Measurements from ENCODE around the gene PLXNA3. TPM values are rescaled to one million over a fixed set of nuclear protein-coding genes. Genes with fewer than 3 reads are reported as not detected.

PLXNA3 gene
- total and polyA plus RNA-seq, 10 of the 15 experiments (the other 5 are each of a cell fraction or from before 2014, with no cell fraction given): 0.26 to 26.8 (median 3.4) TPM

- Histone ChIP-seq H2AFZ (ENCODE audit: control insufficient read depth, low read depth, low read length) (no peak overlapping the region), H3K9ac (ENCODE audit: control insufficient read depth, insufficient read depth, low read length) (no peak overlapping the region), H3K9me3 (replicated peaks; ENCODE audit: control insufficient read depth, insufficient read depth, low read length) (no peaks in the 10 kb centered on the region), H3K36me3 (ENCODE audit: control insufficient read depth in 2 of 2, insufficient read depth in 2 of 2, low read length in 1 of 2) (peaks cover 0 to 5% of the 10 kb centered on the region in 2 experiments; a peak in 1 of 4 replicates), H3K79me2 (ENCODE audit: control insufficient read depth, insufficient read depth, low read length) (peaks cover 28% of the 10 kb centered on the region), H3K4me2 (ENCODE audit: control insufficient read depth, insufficient read depth) (no peak overlapping the region), H4K20me1 (ENCODE audit: control insufficient read depth, insufficient read depth) (no peaks in the 10 kb centered on the region), H3K27me3 (replicated peaks in 1 of 2; ENCODE audit: control insufficient read depth in 2 of 2, insufficient read depth in 2 of 2, low read length in 1 of 2) (no peaks in the 10 kb centered on the region), H3K4me3 (no peak overlapping the region), H3K27ac (ENCODE audit: control insufficient read depth, insufficient read depth) (no peak overlapping the region), H3K4me1 (ENCODE audit: control insufficient read depth, insufficient read depth, low read length) (0 out of 2 replicates have a peak, but pooled peaks cover 3% of the 10 kb centered on the region)
- TF ChIP-seq, protein P1, sequence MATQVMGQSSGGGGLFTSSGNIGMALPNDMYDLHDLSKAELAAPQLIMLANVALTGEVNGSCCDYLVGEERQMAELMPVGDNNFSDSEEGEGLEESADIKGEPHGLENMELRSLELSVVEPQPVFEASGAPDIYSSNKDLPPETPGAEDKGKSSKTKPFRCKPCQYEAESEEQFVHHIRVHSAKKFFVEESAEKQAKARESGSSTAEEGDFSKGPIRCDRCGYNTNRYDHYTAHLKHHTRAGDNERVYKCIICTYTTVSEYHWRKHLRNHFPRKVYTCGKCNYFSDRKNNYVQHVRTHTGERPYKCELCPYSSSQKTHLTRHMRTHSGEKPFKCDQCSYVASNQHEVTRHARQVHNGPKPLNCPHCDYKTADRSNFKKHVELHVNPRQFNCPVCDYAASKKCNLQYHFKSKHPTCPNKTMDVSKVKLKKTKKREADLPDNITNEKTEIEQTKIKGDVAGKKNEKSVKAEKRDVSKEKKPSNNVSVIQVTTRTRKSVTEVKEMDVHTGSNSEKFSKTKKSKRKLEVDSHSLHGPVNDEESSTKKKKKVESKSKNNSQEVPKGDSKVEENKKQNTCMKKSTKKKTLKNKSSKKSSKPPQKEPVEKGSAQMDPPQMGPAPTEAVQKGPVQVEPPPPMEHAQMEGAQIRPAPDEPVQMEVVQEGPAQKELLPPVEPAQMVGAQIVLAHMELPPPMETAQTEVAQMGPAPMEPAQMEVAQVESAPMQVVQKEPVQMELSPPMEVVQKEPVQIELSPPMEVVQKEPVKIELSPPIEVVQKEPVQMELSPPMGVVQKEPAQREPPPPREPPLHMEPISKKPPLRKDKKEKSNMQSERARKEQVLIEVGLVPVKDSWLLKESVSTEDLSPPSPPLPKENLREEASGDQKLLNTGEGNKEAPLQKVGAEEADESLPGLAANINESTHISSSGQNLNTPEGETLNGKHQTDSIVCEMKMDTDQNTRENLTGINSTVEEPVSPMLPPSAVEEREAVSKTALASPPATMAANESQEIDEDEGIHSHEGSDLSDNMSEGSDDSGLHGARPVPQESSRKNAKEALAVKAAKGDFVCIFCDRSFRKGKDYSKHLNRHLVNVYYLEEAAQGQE (IDR thresholded peaks at IDR 0.05; ENCODE audit: low read depth, low read length): no peak
- TF ChIP-seq, protein P2, sequence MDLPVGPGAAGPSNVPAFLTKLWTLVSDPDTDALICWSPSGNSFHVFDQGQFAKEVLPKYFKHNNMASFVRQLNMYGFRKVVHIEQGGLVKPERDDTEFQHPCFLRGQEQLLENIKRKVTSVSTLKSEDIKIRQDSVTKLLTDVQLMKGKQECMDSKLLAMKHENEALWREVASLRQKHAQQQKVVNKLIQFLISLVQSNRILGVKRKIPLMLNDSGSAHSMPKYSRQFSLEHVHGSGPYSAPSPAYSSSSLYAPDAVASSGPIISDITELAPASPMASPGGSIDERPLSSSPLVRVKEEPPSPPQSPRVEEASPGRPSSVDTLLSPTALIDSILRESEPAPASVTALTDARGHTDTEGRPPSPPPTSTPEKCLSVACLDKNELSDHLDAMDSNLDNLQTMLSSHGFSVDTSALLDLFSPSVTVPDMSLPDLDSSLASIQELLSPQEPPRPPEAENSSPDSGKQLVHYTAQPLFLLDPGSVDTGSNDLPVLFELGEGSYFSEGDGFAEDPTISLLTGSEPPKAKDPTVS (IDR thresholded peaks at IDR 0.05; ENCODE audit: low read depth, low read length): no peak
- no peak for TF ChIP-seq ZNF687 (IDR thresholded peaks at IDR 0.05)
- no peak for TF ChIP-seq HDAC2 (IDR thresholded peaks at IDR 0.05)
- no peak for TF ChIP-seq POLR2AphosphoS2 (IDR thresholded peaks at IDR 0.05; ENCODE audit: low read depth, low read length)
- in situ Hi-C loops (cut with MboI) (no loop called here), intact Hi-C loops (cut with micrococcal nuclease; ENCODE audit: unreplicated experiment) (no loop called here)
- ATAC-seq (no peak), FAIRE-seq (no peak), DNase-seq (ENCODE audit: low read depth, low spot score) (no peak)
- RAD21 ChIA-PET (ENCODE audit: unreplicated experiment): no interaction called here
- CTCF ChIA-PET: no interaction called here
- POLR2A ChIA-PET: interaction anchor here (0.6 kb wide), 1 partner anchor 17 kb away, joined by 3 read pairs; no protein-coding TSS in a partner anchor
- 64% methylated on average over 17 of the region's 17 CpGs for WGBS (ENCODE audit: insufficient coverage, insufficient replicate concordance, low lambda C conversion rate, missing lambda C conversion rate)
- SMC1A ChIA-PET (ENCODE audit: uncharacterized antibody, unreplicated experiment): interaction anchor here (0.9 kb wide), 1 partner anchor 36 kb away, joined by 3 read pairs; no protein-coding TSS in a partner anchor
- BruUV-seq (replicated peaks): no TSS peak
Measured at GRCh38 chrX:154440623-154441357, 17.3 kb upstream of the PLXNA3 start.
